Measurements from ENCODE around the gene SHC3. TPM values are rescaled to one million over a fixed set of nuclear protein-coding genes. Genes with fewer than 3 reads are reported as not detected.

SHC3 gene
- total RNA-seq, 1 experiment from 2014 or later = 4.0 TPM

DNA sequence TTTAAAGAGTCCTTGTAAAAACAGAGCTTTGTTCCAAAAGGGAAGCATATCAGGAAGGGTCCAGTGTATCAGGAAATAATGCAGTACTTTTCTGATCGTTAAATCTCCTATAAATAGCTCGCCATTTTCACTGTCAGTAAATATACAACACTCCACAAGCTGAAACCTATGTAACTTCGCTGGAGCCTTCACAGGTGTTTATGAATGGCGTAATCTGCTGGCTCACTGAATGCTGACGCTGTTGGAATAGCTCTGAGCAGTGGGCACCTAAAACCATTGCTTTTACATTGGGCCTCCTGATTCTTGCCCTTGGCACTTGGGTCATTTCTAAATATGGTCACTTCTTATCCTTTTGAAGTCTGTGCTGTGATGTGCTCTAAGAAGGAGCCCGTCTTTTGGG, 4.3 kb downstream of the SHC3 start:
- Mint-ChIP-seq H3K9me3 (ENCODE audit: low read depth, unreplicated experiment) (no peaks in the 10 kb centered on the region), H3K4me1 (ENCODE audit: low read depth, unreplicated experiment) (peaks cover 18% of the 10 kb centered on the region), H3K27ac (ENCODE audit: unreplicated experiment) (no peak overlapping the region), H3K27me3 (ENCODE audit: unreplicated experiment) (no peaks in the 10 kb centered on the region), H3K4me3 (ENCODE audit: low read depth, unreplicated experiment) (no peak overlapping the region), H3K36me3 (ENCODE audit: insufficient read depth, unreplicated experiment) (peaks cover 8% of the 10 kb centered on the region)
- intact Hi-C loops (cut with micrococcal nuclease; ENCODE audit: unreplicated experiment) = no loop called here
- CTCF ChIA-PET = no interaction called here
- DNase-seq = no peak
- no TSS peak for BruUV-seq (replicated peaks)
- TF ChIP-seq CTCF (IDR thresholded peaks at IDR 0.05; ENCODE audit: unreplicated experiment) = no peak

DNA sequence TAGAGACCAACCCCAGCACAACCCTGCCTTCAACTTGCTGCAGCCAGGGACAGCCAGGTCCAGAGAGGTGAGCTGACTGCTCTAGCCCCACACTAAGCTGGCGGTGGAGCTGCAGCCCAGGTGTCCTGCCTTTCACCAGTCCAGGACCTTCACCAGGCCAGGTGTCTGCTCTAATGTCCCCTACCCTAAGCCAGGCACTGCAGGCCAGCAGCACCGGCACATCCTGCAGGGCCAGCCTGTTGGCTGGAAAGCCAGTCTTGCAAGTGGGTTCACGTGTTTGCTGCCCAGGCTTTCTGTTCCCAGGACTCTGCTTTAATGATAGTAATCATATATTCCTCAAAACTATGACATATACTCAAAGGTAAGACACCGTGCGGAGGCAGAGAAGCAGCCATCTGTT, 5.5 kb downstream of the SHC3 start:
- Mint-ChIP-seq H3K9me3 (ENCODE audit: low read depth, unreplicated experiment) (no peaks in the 10 kb centered on the region), H3K27me3 (ENCODE audit: unreplicated experiment) (no peaks in the 10 kb centered on the region), H3K36me3 (ENCODE audit: insufficient read depth, unreplicated experiment) (no peaks in the 10 kb centered on the region), H3K4me3 (ENCODE audit: low read depth, unreplicated experiment) (no peak overlapping the region), H3K27ac (ENCODE audit: unreplicated experiment) (no peak overlapping the region), H3K4me1 (ENCODE audit: low read depth, unreplicated experiment) (peaks cover 10% of the 10 kb centered on the region)
- no peak for DNase-seq
- no TSS peak for BruUV-seq (replicated peaks)
- TF ChIP-seq CTCF (IDR thresholded peaks at IDR 0.05; ENCODE audit: unreplicated experiment) = no peak
- CTCF ChIA-PET = no interaction called here
- intact Hi-C loops (cut with micrococcal nuclease; ENCODE audit: unreplicated experiment) = no loop called here

- Mint-ChIP-seq H3K27ac (ENCODE audit: unreplicated experiment) (no peak overlapping the region), H3K4me3 (ENCODE audit: low read depth, unreplicated experiment) (no peak overlapping the region), H3K9me3 (ENCODE audit: low read depth, unreplicated experiment) (no peaks in the 10 kb centered on the region), H3K27me3 (ENCODE audit: unreplicated experiment) (no peaks in the 10 kb centered on the region), H3K36me3 (ENCODE audit: insufficient read depth, unreplicated experiment) (no peaks in the 10 kb centered on the region), H3K4me1 (ENCODE audit: low read depth, unreplicated experiment) (peaks cover 10% of the 10 kb centered on the region)
- no peak for DNase-seq
- CTCF ChIA-PET = no interaction called here
- intact Hi-C loops (cut with micrococcal nuclease; ENCODE audit: unreplicated experiment) = no loop called here
- no TSS peak for BruUV-seq (replicated peaks)
- TF ChIP-seq CTCF (IDR thresholded peaks at IDR 0.05; ENCODE audit: unreplicated experiment) = no peak
Observed at GRCh38 chr9:89172398-89172797, 6.2 kb downstream of the SHC3 start.

GRCh38 chr9:89171693-89172092, 6.9 kb downstream of the SHC3 start:
- BruUV-seq (replicated peaks) = no TSS peak
- Mint-ChIP-seq H3K4me1 (ENCODE audit: low read depth, unreplicated experiment) (peaks cover 9% of the 10 kb centered on the region), H3K9me3 (ENCODE audit: low read depth, unreplicated experiment) (no peaks in the 10 kb centered on the region), H3K4me3 (ENCODE audit: low read depth, unreplicated experiment) (no peak overlapping the region), H3K27me3 (ENCODE audit: unreplicated experiment) (no peaks in the 10 kb centered on the region), H3K27ac (ENCODE audit: unreplicated experiment) (no peak overlapping the region), H3K36me3 (ENCODE audit: insufficient read depth, unreplicated experiment) (no peaks in the 10 kb centered on the region)
- no peak for TF ChIP-seq CTCF (IDR thresholded peaks at IDR 0.05; ENCODE audit: unreplicated experiment)
- no peak for DNase-seq
- intact Hi-C loops (cut with micrococcal nuclease; ENCODE audit: unreplicated experiment) = no loop called here
- CTCF ChIA-PET = interaction anchor here (0.9 to 1.2 kb wide), 2 partner anchors 15 to 107 kb away, joined by 3 to 5 read pairs; no protein-coding TSS in a partner anchor

Data from Calu3 (cell line).